Measurements from ENCODE around the gene CARMIL1.

DNA sequence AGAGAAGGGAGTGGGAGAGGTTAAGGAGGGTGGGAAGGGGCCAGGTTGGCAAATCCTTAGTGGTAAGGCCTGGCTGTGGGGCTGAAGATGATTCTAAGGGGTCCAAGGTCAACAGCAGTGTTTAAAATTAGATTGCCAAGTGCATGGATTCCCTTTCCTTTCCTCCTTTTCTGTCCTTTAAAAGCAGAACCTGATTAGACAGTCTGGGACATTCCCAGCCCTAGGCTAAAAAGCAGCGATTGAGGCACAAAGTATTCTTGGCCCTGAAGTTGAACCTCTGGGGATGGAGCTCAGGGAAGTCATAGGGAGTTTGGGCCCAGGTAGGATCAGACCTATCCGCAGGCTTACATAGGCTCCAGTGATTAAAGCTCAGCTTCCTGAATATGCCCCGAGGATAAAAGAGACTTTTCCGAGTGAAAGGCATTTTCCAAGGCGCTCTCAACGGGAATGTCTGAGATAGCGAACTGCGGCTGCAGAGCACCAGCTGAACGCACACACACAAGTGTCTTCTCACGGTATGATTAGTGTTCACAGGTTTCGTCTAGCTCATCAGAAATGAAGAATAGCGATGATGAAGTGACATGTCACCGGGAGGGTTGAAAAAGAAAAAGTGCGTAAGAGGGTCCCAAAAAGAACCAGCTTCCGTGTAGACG is 787 bp upstream of the CARMIL1 start:
- TF ChIP-seq, protein P1, sequence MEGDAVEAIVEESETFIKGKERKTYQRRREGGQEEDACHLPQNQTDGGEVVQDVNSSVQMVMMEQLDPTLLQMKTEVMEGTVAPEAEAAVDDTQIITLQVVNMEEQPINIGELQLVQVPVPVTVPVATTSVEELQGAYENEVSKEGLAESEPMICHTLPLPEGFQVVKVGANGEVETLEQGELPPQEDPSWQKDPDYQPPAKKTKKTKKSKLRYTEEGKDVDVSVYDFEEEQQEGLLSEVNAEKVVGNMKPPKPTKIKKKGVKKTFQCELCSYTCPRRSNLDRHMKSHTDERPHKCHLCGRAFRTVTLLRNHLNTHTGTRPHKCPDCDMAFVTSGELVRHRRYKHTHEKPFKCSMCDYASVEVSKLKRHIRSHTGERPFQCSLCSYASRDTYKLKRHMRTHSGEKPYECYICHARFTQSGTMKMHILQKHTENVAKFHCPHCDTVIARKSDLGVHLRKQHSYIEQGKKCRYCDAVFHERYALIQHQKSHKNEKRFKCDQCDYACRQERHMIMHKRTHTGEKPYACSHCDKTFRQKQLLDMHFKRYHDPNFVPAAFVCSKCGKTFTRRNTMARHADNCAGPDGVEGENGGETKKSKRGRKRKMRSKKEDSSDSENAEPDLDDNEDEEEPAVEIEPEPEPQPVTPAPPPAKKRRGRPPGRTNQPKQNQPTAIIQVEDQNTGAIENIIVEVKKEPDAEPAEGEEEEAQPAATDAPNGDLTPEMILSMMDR (conservative IDR thresholded peaks at IDR 0.05; ENCODE audit: low read length), result no peak
- no peak for TF ChIP-seq EZH2phosphoT487 (IDR thresholded peaks at IDR 0.05; ENCODE audit: borderline replicate concordance)
